K562 (cell line): ENCODE measurements around the gene TMEM141. TPM values are rescaled to one million over a fixed set of nuclear protein-coding genes. Genes with fewer than 3 reads are reported as not detected.

ENCODE experiments used
- AFF4 ChIP-seq: sonication (generic); formaldehyde crosslinking; IDR thresholded peaks from 2 replicates; pipeline ENCODE4 v1.8.0; 2023; ENCODE audit warnings: mild to moderate bottlenecking, missing genetic modification reagents
- ARID1B ChIP-seq: fragments of 450-650 bp; IDR thresholded peaks from 2 replicates; pipeline ENCODE4 v1.6.1; 2016; ENCODE audit warnings: antibody characterized with exemption, mild to moderate bottlenecking, inconsistent platforms
- CCNT2 ChIP-seq: IDR thresholded peaks from 2 replicates; pipeline ENCODE4 v1.6.1; 2011; ENCODE audit warnings: borderline replicate concordance, low read depth, mild to moderate bottlenecking, moderate library complexity, mixed read lengths, low read length; ENCODE audit not compliant: insufficient read length; ENCODE audit errors: extremely low read depth
- FOXO4 ChIP-seq: fragments of 450-650 bp; formaldehyde crosslinking; IDR thresholded peaks from 2 replicates; pipeline ENCODE4 v1.4.0; 2020; ENCODE audit warnings: mild to moderate bottlenecking, moderate library complexity
- GTF3C2 ChIP-seq: IDR thresholded peaks from 3 replicates; pipeline ENCODE4 v1.6.1; 2011; ENCODE audit warnings: borderline replicate concordance, mild to moderate bottlenecking, moderate library complexity; ENCODE audit not compliant: insufficient read length; ENCODE audit errors: extremely low read depth
- HMBOX1 ChIP-seq: sonication (generic); IDR thresholded peaks from 2 replicates; pipeline ENCODE4 v1.6.1; 2016
- HMG20B ChIP-seq: fragments of 250-450 bp; sonication (Bioruptor Pico); IDR thresholded peaks from 2 replicates; pipeline ENCODE4 v1.5.0; 2021; ENCODE audit warnings: mild to moderate bottlenecking
- KLF13 ChIP-seq: fragments of 450-650 bp; IDR thresholded peaks from 2 replicates; pipeline ENCODE4 v1.6.1; 2016; ENCODE audit warnings: missing genetic modification characterization, low read depth, mild to moderate bottlenecking, missing compliant biosample characterization, moderate library complexity, borderline replicate concordance
- PKNOX1 ChIP-seq: fragments of 450-650 bp; IDR thresholded peaks from 2 replicates; pipeline ENCODE4 v1.6.1; 2016
- SAFB2 ChIP-seq: fragments of 200-400 bp; formaldehyde crosslinking; IDR thresholded peaks from 2 replicates; pipeline ENCODE4 v1.6.1; 2018; ENCODE audit warnings: borderline replicate concordance, low read length, low read depth, moderate library complexity; ENCODE audit not compliant: severe bottlenecking
- TCF3 ChIP-seq: sonication (generic); formaldehyde crosslinking; IDR thresholded peaks from 2 replicates; pipeline ENCODE4 v1.4.0; 2020; ENCODE audit warnings: mild to moderate bottlenecking, missing genetic modification reagents
- TFAP4 ChIP-seq: sonication (generic); formaldehyde crosslinking; IDR thresholded peaks from 2 replicates; pipeline ENCODE4 v1.8.0; 2022; ENCODE audit warnings: missing genetic modification reagents, mild to moderate bottlenecking, moderate library complexity, borderline replicate concordance
- U2AF2 ChIP-seq: fragments of 200-400 bp; formaldehyde crosslinking; optimal IDR thresholded peaks from 2 replicates; pipeline ENCODE3; 2017; ENCODE audit warnings: low read depth, mild to moderate bottlenecking, low read length
- ZNF512 ChIP-seq: IDR thresholded peaks from 2 replicates; pipeline ENCODE4 v1.6.1; 2016; ENCODE audit warnings: missing genetic modification characterization, missing compliant biosample characterization
- polyA plus RNA-seq, 8 experiments: library from polyadenylated mRNA; depleted of rRNA in 4 of 8; stranded (reverse) in 5 of 8; unstranded in 3 of 8; fragments of >200 nt; fragmentation: Nextera tagmentation in 2 of 8; fragmentation: Illumina TruSeq in 1 of 8; extraction: Ambion mirVana in 2 of 8; extraction: Trizol in 1 of 8; gene quantifications; 2 replicates each; pipeline versions ENCODE4 v1.2.1 to v1.2.3, GENCODE V29; 2011 to 2014; ENCODE audit warnings: inconsistent platforms in 1 of 8, missing spikeins in 1 of 8
- total RNA-seq, 7 experiments: library from RNA; depleted of rRNA in 6 of 7; stranded (reverse); fragments of >200 nt in 6 of 7; fragmentation: Illumina TruSeq in 2 of 7; extraction: Trizol in 2 of 7; gene quantifications; 2 replicates each; pipeline versions ENCODE4 v1.2.1 to v1.2.3, GENCODE V29; 2011 to 2021; ENCODE audit warnings: low replicate concordance in 1 of 7

TMEM141 gene
- total and polyA plus RNA-seq, 9 of the 15 experiments (the other 6 are each of a cell fraction or from before 2014, with no cell fraction given): 21.5 to 123 (median 74.8) TPM

- TF ChIP-seq GTF3C2 (no peak), PKNOX1 (peak; percentile 62), HMG20B (CRISPR knock-in tag) (no peak), CCNT2 (no peak), SAFB2 (no peak), HMBOX1 (no peak), U2AF2 (no peak), TFAP4 (no peak), FOXO4 (no peak), KLF13 (tag) (no peak), ARID1B (peak; percentile 68), TCF3 (CRISPR knock-in tag) (no peak), AFF4 (CRISPR knock-in tag) (no peak), ZNF512 (tag) (no peak)
Observed at GRCh38 chr9:136784997-136785361, 6.2 kb upstream of the TMEM141 start (continued).
